A549 (cell line): Measurements from ENCODE around the gene KIF21B.

Source experiments
- EP300 ChIP-seq, 2 experiments: fragments of >200 bp; sonication (Bioruptor Twin); formaldehyde crosslinking; IDR thresholded peaks; 2 replicates in 1 of 2; 3 replicates in 1 of 2; pipeline ENCODE4 v1.6.1; 2016 to 2017
- HDAC2 ChIP-seq: fragments of 200-600 bp; sonication (generic); IDR thresholded peaks from 2 replicates; pipeline ENCODE4 v1.6.1; 2016
- KDM1A ChIP-seq: fragments of 200-600 bp; sonication (generic); IDR thresholded peaks from 2 replicates; pipeline ENCODE4 v1.6.1; 2016; ENCODE audit warnings: low read depth, mild to moderate bottlenecking
- MAZ ChIP-seq: fragments of 150-350 bp; IDR thresholded peaks from 2 replicates; pipeline ENCODE4 v1.6.1; 2014; ENCODE audit warnings: antibody characterized with exemption, low read depth, low read length, borderline replicate concordance
- POLR2A ChIP-seq: IDR thresholded peaks from 2 replicates; pipeline ENCODE4 v1.6.1; 2012; ENCODE audit warnings: mild to moderate bottlenecking, low read length
- RCOR1 ChIP-seq: fragments of 150-350 bp; IDR thresholded peaks from 2 replicates; pipeline ENCODE4 v1.6.1; 2014; ENCODE audit warnings: antibody characterized with exemption, low read length, low read depth
- SMC3 ChIP-seq: fragments of >200 bp; sonication (Bioruptor Twin); formaldehyde crosslinking; IDR thresholded peaks from 3 replicates; pipeline ENCODE4 v1.6.1; 2018; ENCODE audit warnings: inconsistent platforms
- TF ChIP-seq, protein P1 (sequence below): fragments of >200 bp; sonication (Bioruptor Twin); formaldehyde crosslinking; IDR thresholded peaks from 3 replicates; pipeline ENCODE4 v1.5.1; 2016
- TF ChIP-seq, protein P2 (sequence below): fragments of 200-600 bp; sonication (generic); IDR thresholded peaks from 2 replicates; pipeline ENCODE4 v1.6.1; 2016; ENCODE audit warnings: antibody characterized with exemption, mild to moderate bottlenecking, moderate library complexity

- no peak for TF ChIP-seq SMC3
- TF ChIP-seq, protein P1, sequence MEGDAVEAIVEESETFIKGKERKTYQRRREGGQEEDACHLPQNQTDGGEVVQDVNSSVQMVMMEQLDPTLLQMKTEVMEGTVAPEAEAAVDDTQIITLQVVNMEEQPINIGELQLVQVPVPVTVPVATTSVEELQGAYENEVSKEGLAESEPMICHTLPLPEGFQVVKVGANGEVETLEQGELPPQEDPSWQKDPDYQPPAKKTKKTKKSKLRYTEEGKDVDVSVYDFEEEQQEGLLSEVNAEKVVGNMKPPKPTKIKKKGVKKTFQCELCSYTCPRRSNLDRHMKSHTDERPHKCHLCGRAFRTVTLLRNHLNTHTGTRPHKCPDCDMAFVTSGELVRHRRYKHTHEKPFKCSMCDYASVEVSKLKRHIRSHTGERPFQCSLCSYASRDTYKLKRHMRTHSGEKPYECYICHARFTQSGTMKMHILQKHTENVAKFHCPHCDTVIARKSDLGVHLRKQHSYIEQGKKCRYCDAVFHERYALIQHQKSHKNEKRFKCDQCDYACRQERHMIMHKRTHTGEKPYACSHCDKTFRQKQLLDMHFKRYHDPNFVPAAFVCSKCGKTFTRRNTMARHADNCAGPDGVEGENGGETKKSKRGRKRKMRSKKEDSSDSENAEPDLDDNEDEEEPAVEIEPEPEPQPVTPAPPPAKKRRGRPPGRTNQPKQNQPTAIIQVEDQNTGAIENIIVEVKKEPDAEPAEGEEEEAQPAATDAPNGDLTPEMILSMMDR = no peak
- TF ChIP-seq, protein P2, sequence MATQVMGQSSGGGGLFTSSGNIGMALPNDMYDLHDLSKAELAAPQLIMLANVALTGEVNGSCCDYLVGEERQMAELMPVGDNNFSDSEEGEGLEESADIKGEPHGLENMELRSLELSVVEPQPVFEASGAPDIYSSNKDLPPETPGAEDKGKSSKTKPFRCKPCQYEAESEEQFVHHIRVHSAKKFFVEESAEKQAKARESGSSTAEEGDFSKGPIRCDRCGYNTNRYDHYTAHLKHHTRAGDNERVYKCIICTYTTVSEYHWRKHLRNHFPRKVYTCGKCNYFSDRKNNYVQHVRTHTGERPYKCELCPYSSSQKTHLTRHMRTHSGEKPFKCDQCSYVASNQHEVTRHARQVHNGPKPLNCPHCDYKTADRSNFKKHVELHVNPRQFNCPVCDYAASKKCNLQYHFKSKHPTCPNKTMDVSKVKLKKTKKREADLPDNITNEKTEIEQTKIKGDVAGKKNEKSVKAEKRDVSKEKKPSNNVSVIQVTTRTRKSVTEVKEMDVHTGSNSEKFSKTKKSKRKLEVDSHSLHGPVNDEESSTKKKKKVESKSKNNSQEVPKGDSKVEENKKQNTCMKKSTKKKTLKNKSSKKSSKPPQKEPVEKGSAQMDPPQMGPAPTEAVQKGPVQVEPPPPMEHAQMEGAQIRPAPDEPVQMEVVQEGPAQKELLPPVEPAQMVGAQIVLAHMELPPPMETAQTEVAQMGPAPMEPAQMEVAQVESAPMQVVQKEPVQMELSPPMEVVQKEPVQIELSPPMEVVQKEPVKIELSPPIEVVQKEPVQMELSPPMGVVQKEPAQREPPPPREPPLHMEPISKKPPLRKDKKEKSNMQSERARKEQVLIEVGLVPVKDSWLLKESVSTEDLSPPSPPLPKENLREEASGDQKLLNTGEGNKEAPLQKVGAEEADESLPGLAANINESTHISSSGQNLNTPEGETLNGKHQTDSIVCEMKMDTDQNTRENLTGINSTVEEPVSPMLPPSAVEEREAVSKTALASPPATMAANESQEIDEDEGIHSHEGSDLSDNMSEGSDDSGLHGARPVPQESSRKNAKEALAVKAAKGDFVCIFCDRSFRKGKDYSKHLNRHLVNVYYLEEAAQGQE = no peak
- TF ChIP-seq POLR2A = no peak
- no peak for TF ChIP-seq RCOR1
- no peak for TF ChIP-seq KDM1A
- TF ChIP-seq EP300 (IDR thresholded peaks at IDR 0.05) = no peak
- TF ChIP-seq HDAC2 = no peak
- no peak for TF ChIP-seq MAZ
Observed at GRCh38 chr1:200934676-200935245, 88.8 kb downstream of the KIF21B start.
